Stimulated activated CD4-positive, alpha-beta T cell treated with anti-CD3 and anti-CD28 coated beads, TNF-alpha, amount 100 ng/mL, for 4 hours (primary cell): ENCODE measurements around the gene ULK2.
A peak's percentile ranks its signal among the peaks of the same experiment; 100 is the strongest.

Experiments used
- DNase-seq, 3 experiments: peaks; one replicate each; pipeline ENCODE4 v3.0.0-alpha.2; 2020; ENCODE audit warnings: low read depth in 3 of 3

ULK2 gene

DNA sequence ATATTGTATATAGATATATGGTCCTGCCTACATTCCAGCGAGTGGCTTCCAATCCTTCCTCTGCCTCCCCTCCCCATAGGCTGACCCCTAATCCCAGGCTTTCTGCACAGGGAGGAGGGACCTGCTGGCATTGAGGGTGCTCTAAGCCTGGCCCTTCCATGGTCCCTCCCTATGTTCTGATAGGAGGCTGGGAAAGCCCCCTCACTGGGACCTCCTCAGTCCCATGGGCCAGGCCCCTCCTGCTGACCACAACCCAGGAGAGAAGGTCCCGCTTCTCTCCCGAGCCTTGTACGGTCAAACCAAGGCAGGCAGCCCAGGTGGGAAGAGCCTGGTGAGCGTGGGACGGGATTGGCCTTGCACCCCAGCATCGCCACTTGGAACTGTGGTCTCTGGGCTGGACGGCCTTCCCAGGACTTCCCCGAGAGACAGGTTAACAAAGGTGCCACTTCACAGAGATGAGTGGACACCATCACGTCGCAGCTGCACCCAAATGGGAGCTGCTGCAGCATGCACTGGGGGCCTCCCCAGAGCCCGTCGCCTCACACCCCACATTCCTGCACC, 120.5 kb downstream of the ULK2 start:
- DNase-seq: no peak

GRCh38 chr17:19746517-19746916, 121.2 kb downstream of the ULK2 start:
- no peak for DNase-seq

DNA sequence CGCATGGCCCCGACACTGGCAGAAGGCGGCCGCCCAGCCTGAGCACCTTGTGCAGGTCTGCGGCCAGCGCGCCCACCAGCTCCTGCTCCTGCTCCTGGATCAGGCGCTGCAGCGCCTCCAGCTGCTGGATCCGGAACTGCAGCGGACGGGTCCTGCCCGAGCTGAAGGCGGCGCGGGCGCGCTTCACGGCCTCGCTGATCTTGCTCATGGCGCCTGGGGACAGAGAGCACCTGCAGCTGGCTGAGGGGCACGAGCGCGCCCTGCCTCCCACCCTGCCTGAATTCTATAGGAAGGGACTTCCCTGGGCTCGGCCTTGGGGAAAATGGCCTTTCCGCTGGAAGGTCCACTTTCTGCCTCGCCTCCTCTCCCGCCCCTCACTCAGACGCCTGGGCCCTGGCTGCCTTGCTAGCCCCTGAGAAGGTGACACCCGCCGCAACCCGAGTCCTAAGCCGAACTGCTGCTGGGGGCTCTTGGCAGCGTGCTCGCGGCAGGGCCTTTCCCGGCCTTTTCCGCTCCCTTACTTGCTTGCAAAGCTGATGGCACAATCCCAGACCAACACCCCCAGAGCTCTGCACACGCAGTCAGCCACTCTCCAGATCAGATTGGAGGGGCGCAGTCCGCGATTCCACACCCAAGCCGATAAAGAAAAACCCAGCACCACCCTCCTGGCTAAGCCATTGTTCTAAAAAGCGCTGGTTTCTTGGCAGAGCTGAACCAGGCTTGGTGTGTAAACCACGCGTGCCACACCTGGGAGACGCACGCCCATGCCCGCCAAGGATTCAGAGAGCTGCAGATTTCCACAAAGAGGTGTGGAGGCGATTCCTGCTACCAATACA, 122.6 kb downstream of the ULK2 start:
- DNase-seq: peak; percentile 65 to 76 (median 72)

GRCh38 chr17:19744492-19744891, 123.2 kb downstream of the ULK2 start:
- DNase-seq: no peak

- DNase-seq: no peak
Measured at GRCh38 chr17:19743101-19744100, 124.3 kb downstream of the ULK2 start.

DNA sequence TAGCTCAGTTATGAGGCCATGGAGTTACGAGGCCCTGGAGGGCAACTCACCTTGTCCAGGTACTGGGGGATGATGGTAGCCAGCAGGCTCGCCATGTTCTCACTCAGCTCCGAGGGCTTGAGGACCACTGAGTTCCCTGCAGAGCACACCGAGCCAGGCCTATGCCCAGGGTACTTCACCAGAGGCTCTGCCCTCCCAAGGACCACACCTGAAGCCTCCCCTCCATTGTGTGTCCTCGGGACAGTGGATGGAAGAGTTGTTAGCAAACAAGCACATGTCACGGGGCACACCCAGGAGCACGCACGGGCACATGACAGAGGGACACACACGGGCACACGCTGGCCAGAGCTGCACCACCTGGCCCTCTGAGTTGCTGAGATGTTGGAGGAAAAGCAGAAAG, 125.2 kb downstream of the ULK2 start:
- DNase-seq: no peak

DNA sequence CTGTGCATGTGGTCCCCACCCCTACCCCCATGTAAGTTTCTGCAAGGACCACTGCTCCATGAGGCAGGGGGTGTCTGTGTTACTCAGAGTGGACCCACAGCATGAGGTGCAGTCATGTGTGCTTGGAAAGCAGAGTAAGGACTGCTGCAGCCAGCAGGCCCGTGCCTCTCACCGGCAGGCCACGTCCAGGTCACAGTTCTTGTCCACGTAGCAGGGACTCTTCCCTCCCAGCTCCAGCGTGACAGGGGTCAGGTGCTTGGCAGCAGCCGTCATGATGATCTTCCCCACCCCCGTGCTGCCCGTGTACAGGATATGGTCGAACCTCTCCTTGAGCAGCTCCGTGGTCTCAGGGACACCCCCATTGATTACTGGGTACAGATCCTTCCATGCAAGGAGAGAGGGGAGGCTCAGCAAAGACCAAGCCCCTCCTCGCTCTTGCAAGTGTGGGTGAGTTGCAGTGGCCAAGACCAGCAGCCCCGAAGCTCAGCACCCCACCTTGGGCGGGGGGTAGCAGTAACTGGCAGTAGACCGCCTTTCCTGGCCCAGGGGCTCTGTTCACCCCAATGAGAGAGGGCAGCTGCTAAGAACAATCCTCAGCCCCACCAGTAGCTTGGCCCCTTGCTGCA, 125.8 kb downstream of the ULK2 start:
- no peak for DNase-seq

DNA sequence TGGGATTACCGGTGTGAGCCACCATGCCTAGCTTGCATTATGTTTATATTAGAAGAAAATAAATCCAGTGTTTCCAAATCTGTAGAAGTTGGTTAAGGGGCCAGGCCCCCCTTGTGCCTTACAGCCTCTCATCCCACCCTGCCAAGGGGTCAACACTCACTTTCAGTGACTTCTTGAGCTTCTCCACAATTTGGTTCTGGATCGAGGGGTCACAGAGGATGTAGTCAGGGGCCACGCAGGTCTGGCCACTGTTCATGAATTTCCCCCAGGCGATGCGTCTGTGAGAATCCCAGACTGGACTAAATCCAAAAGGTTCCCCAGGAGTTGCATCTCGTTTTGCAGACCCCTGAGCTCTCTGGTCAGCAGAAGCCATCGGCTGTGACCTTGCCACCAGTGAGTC, 126.8 kb downstream of the ULK2 start:
- DNase-seq: no peak

GRCh38 chr17:19739241-19740201, 128.2 kb downstream of the ULK2 start:
- no peak for DNase-seq

GRCh38 chr17:19738757-19739156, 129.0 kb downstream of the ULK2 start:
- no peak for DNase-seq

GRCh38 chr17:19738073-19738449, 129.7 kb downstream of the ULK2 start:
- no peak for DNase-seq

DNA sequence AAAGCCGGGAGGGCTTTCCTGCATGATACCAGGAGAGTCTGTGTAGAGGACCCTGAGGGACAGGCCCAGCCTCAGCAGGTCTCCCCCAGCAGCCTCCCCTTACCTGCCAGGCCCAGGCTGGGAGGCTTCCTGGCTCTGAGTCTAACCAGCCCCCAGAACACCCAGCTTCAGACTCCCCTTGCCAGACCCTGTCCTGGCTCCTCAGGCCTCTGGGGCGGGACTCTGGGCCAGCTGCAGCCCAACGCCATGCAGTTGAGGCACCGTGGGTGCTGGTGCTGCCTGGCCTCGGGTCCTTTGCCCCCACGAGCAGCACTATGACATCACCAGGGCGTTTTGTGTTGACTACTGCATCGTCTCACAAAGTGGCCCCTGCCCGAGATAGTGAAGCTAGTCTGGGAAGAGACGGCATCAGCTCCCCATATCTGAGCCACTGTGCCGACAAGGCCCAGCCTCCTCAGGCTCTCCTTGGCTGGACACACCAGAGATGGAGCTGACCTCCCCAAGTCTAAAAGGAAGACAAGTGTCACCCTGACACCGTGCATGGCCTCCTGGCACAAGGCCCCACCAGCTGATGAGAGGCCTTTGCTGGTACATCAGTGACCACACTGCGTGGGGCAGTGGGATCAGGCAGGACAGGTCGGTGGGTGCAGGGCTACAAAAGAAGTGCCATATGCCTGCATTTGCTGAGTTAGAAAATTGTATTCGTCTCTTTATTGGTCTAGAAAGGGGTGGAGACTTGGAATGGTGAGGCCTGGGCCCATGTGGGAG, 130.2 kb downstream of the ULK2 start:
- DNase-seq: no peak

DNA sequence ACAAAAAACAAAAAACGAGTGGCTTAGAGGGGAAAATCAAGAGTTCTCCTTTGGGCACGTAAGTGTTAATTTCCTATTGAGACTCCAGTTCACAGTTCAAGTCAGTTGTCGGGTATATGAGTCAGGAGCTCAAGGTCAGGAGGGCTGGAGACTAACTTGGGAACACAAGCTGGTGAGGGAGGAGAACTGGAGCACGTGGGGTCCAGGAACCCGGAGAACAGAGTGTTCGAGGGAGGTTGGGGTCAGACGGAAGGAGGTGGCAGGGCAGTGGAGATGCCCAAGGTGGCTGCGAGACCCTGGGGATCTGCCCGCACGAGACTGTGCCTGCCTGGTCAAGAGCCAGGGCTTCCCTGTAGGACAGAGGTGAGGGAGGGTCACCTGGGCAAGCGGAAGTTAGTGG, 131.7 kb downstream of the ULK2 start:
- DNase-seq: no peak

GRCh38 chr17:19733953-19734526, 133.7 kb downstream of the ULK2 start:
- no peak for DNase-seq

GRCh38 chr17:19731626-19732025, 136.1 kb downstream of the ULK2 start:
- DNase-seq: no peak

DNA sequence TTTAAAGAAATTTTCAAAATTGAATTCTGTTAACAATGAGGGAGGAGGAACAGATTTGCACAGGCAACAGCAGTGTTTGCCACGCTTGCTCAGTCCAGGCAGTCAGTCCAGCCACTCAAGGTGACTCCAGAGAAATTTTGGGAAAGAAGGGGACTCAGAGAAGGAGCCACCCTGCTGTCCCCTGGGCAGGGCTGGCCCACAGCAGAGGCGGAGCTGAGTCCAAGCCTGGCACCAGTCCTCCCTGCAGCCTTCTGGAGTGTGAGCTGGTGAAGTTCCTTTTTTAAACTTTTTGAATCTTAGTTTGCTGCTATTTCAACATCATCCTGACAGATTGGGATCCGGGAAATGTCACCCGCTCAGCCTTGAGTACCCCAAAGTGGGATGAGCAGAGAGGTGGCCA, 136.9 kb downstream of the ULK2 start:
- DNase-seq: no peak

GRCh38 chr17:19729900-19730299, 137.8 kb downstream of the ULK2 start:
- DNase-seq: no peak

- no peak for DNase-seq
Measured at GRCh38 chr17:19728084-19728495, 139.6 kb downstream of the ULK2 start.

- DNase-seq: no peak
Measured at GRCh38 chr17:19727501-19728078, 140.1 kb downstream of the ULK2 start.
